Measurements from ENCODE around the gene HS3ST3B1.

HS3ST3B1 gene

DNA sequence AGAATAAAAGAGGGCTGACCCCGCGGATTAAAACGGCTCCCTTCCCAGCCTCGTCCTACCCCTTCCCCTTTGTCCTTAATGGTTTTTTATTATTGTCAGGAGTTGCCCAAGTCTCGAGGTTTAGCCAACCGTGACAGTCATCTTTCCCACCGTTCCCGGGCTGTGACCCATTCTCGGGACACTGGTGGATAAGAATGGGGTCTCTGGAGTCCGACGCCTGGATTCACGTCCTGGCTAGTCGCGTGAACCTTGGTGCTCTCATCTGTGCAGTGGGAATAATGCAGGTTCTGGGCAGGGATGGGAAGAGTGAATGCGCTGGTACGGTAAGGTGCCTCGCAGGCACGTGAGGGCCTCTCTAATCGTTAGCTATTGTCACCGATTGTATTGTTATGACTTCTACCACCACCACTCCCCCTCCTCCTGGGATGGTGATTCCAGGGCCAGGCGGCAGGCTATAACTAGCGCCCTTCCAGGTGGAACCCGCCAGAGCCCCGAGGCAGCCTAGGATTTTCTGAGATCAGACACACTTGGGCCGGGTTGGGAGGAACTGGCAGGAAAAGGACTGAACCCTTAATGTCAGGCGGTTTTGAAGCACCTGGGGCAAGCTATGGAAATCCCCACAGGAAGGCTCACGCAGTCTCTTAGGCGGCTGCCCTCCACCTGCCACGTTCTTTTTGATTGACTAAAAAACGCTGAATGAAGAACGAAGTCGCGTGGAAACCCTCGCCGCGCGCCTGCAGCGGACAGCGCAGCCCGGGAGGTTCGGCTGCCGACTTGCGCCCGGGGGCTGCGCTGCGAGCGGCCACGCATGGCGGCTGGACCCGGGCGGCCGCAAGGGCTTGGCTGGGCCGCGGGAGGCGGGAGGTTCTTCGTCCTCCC, 2.7 kb downstream of the HS3ST3B1 start:
- DNase-seq (ENCODE audit: low spot score), result no peak

DNA sequence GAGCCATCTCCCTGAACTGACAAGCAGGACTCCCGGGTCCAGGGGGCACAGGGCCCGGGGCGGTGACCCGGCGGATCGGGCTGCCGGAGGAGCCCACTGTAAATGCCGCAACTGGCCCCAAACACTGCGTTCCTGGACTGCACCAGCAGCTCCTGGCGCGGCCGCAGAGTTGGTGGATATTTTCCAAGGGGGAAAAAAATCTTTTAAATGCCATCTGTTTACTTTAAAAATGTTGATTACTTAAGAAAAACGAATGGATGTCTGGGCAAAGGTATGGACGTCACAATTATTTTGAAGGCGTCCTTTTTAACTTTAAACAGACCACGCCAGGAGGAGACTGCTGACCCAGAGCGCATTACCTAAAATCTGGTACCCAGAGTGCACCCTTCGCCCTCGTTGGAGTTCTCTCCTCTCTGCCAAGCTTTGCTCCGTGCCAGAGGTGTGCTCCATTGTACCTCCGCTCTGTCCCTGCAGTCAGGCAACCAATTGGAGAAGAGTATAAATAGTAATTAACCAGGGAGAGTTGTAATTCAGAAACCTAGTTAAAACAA, 3.4 kb downstream of the HS3ST3B1 start:
- no peak for DNase-seq (ENCODE audit: low spot score)

DNA sequence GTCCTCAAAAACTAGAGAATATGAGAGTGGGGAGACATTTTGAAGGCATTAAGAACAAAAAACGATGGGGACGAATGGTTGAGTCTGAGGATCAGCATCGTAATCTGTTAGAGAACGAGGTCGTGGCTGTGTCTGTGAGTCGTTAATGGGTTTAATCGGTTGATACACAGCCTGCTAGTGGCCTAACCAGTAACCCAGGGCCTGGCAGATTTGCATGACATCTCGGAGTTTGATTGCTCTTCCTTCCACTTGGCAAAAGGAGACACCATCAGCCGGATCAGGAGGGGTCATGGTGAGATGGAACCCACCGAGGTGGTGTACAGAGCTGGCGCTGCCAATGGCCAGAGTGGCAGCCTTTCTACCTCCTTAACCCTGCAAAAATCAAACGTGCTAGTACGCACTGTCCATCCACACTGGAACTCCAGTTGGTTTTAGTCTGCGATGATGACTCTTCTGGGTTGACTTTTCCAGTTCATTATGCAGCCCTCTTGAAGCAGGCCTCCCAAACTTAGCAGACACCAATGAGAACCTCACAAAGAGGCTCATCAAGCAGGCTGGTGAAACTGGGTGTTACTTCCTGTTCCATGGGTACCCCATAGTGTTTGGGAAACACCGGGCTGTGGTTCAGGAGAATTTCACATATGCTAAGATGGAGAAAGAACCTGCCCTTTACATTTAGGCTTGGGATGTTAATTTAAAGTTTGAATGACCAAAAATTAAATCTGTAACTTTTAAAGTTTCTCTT, 4.1 kb downstream of the HS3ST3B1 start:
- DNase-seq (ENCODE audit: low spot score), result no peak

DNA sequence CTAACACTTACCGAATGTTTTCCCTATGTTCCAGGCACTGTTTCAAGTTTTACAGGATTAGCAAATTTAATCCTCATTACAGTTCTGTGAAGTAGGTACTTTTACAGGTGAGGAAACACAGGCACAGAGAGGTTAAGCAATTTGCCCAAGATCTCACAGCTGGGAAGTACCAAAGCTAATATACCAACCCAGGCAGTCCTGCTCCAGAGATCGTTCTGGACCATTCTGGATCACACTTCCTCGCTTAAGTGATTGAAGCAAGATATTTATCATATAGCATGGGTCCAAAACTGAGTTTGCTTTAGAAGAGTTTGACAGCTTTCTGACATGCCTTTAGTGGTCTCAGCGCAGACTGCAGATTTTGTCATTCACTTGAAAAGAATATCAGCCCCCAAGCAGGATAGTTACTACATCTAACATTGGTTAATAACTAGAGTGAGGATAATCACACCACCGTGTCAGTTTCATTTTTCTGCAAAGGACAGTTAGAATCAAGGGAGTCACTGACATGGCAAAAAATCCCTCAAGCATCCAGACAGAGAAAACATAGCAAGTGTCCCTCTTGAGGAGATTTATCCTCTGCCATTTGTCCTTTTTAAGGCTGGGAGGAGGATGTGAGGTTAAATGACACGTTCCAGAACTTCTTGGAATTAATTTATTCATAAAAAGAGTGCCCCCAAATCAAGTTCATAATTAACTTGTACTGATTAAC, 5.1 kb downstream of the HS3ST3B1 start:
- no peak for DNase-seq (ENCODE audit: low spot score)

DNA sequence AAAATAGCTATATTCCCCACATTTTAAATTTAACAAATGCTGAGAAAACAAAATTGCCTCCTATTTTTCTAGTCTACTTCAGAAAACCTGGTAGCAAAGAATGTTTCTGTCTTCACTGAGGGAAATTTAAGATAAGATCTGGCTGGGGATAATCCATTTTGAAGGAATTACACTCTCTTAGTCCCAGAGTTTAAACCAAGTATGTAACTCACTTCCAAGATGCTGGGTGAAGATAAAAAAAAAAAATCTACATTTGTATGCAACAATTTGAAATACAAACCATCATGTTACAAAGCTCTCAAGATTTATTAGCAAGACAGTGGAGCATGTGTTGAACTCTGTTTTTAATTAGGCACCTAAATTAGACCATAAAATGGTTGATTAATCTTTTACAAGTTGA, 5.7 kb downstream of the HS3ST3B1 start:
- DNase-seq (ENCODE audit: low spot score), result no peak

DNA sequence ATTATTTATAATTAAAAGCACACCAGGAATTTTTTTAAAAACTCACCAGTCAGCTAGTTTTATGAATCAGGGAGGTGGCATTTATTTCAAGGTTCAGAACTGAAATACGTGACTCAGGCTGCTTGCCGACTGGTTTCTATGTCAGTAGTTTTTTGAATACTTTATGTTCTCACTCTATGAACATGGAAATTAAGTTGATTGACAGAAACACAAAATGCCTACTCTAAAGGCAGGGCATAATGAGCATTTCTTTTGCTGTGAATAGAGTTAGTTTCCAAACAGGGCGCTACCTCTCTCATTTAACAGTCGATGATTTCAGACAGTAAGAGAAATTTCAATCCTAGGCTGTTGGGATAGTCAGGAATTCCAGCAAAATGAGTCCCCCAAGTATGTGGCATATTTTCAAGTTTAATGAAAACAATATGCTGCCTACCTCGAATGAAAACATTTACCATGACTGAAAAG, 6.7 kb downstream of the HS3ST3B1 start:
- DNase-seq (ENCODE audit: low spot score), result no peak

DNA sequence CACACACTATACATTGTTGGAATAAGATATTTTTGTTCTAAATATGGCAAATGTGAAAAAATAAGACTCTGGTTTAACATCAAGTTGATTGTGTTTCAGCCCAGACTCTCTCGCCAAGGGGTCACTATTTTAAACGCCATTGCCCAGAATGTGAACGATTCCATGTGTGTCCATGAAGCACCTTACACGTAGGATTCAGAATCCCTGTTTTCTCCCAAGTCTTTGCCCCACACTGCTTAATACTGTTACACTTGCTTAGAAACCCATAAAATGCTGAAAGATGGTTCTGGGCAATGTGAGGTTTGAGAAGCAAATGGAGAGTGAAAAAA, 7.7 kb downstream of the HS3ST3B1 start:
- DNase-seq (ENCODE audit: low spot score), result no peak

DNA sequence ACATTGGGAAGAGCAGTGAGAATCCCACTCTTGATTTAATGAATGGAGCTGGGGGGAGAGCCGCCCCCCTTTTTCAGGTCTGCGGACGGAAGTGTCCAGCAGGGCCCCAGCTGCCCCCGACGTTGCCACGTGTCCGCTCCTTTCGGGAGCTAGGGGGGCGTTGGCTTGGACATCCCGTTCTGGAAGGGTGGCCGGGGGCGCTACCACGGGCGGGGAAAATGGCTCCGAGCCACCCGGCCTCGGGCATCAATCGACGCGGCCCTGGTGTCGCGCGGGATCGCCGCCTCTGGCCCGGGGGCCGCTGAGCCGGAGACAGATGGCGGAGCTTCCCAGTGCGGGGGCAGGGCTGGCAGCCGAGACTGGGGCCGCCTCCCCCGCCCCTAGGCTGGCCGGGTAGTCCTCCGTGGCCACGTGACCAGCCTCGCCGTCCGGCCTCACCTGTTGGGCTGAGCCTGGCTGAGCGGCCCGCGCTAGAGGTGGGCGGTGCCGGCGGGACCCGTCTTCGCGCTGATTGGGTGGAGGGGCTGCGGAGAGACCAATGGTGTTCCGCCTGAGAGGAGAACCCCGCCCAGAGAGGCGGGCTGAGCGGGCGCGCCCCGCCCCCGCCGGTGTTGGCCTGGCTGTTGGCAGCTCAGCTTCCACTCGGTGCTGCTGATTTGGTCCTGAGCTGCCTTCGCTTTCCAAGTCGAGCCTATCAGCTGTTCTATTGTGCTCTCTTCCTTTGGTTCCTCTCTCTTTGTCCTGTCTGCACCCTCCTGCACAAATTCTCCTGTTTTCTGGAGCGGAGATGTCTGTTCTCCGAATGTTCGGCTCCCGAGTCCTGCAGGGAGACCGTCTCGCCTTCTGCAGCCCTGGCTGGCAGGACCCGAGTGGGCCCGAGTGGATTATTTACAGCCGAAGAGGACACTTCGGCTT, 8.3 kb downstream of the HS3ST3B1 start:
- no peak for DNase-seq (ENCODE audit: low spot score)

DNA sequence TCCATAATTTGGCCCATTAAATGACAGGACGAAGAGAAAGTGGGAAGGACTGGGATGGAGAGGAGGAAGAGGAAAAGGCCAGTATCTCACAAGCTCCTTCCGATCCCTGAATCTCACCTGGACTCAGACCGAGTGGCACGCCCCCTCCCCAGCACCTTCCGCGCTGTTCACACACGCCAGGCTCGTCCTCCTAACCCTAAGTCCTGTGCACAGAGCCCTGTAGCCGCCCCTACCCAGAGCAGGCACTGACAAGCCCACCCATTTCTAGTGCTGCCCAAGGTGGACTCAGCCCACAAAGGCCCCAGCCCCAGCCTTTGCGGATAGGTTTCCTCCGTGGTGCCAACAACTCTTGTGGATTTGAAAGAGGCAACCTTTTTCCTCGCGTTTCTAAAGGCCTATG, 9.2 kb downstream of the HS3ST3B1 start:
- DNase-seq (ENCODE audit: low spot score), result no peak

DNA sequence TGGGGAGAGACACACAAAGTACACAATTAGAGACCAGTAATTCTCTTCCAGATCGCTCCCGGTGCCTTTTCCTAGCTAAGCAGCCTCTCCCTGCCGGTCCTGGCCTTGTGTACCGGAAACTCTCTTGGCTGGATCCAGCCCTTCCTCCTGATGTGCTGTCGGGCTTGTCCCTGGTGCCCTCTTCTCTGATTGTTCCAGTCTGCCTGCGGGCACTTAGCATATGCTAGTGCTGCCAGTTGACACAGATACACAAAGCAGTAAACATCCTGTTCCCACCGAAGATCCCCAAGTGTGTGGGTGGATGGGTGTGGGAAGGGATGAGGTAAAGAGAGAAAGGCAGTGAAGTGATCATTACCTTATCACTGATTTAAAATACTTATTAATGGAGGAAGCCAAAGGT, 9.7 kb downstream of the HS3ST3B1 start:
- DNase-seq (ENCODE audit: low spot score), result no peak

DNA sequence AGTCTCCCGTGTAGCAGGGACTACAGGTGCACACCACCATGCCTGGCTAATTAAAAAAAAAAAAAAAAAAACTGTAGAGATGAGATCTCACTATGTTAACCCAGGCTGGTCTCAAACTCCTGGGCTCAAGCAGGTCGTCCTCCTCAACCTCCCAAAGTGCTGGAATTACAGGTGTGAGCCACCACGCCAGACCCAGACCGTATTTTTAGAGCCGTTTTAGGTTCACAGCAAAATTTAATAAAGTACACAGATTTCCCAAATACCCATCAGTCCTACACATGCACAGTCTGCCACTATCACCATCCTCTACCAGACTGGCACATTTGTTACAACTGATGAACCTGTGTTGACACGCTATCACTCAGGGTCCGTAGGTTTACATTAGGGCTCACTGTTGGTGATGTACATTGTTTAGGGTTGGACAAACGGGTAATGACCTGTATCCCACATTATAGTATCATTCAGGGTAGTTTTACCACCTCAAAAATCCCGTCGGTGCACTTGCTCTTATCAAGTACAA, 10.4 kb downstream of the HS3ST3B1 start:
- no peak for DNase-seq (ENCODE audit: low spot score)

DNA sequence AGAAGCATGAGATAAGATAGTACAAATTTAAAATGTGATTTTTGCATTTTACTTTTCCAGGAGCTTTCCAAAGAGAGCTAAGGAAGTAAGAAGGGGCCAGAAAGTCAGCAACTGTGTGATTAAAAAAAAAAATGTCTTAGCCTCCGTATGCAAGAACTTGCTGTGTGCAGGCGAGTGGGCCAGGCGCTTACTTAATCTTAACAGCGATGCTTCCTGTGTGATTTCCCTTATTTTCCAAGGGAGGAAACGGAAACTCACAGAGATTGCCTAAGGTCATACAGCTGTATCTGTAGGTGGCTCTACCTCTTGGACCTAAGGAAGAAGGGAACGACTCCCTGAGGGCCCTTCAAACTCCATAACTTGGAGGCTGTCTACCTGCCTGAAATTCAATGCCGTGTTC, 11.1 kb downstream of the HS3ST3B1 start:
- no peak for DNase-seq (ENCODE audit: low spot score)

DNA sequence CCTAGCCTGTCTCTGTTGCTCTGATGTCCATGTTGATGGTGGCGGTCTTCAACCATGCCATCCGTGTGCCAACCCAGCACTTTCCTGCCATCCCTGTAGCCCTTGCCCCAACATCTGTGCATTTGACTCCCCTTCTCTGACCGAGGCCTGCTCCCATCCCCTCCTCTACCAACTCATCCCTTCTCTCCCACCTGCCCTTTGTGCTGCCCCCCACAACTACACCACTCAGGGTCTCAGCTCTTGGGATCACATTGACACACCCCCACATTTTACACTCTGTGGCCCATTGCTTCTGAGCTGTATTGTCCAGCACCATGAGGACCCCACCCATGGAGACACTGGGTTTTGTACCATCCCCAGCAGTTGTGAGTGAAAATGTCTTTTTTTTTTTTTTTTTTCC, 11.6 kb downstream of the HS3ST3B1 start:
- DNase-seq (ENCODE audit: low spot score), result no peak

DNA sequence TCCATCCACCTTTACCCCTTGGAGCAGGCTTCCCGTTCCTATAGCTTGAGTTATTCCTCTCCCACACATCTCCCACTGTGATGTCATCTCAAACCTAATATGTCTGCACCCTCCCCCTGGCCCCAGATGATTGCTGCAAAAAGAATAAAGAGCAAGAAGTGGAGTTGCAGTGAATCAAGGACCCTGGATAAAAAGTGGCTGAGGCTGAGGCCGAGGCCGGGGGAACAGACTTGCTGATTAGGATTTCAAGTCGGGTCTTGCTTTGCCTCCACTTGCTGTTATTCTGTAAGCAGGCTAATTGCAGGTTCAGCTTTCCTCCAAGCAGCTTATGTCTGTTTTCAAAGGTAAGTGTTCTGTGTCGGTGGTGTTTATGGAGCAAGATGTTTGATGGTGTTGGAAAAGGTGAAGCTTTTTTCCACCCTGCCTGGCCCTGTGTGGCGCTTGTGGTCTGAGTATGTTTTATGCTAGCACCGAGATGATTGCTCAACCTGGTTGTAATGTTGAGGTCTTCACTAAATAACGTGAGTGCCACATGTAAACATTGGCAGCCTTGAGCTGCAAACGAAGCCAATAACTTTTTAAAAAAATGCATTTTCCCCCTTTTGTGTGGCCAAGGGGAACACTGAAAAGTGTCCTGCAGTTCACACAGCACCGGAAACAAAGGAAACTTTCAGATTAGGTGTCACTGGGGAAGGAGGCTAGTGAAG, 15.4 kb downstream of the HS3ST3B1 start:
- DNase-seq (ENCODE audit: low spot score), result no peak

DNA sequence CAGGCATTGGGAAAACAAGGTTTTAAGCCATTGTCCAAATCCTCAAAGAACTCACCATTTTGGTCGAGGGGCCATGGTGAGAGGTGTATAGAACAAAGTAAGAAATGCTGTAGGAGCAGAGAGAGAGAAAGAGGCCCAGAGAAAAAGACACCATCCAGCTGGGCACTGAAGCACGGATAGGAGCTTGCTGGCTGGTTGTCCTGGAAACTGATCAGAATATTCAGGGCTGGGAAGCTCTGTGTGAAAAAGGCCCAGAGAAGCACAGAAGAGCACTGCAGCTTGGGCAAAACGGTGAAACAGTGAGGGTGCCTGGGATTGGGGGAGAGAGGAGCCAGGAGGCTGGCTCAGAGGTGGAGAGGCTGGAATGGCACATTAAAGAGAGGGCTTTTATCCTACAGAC, 16.5 kb downstream of the HS3ST3B1 start:
- DNase-seq (ENCODE audit: low spot score), result no peak

DNA sequence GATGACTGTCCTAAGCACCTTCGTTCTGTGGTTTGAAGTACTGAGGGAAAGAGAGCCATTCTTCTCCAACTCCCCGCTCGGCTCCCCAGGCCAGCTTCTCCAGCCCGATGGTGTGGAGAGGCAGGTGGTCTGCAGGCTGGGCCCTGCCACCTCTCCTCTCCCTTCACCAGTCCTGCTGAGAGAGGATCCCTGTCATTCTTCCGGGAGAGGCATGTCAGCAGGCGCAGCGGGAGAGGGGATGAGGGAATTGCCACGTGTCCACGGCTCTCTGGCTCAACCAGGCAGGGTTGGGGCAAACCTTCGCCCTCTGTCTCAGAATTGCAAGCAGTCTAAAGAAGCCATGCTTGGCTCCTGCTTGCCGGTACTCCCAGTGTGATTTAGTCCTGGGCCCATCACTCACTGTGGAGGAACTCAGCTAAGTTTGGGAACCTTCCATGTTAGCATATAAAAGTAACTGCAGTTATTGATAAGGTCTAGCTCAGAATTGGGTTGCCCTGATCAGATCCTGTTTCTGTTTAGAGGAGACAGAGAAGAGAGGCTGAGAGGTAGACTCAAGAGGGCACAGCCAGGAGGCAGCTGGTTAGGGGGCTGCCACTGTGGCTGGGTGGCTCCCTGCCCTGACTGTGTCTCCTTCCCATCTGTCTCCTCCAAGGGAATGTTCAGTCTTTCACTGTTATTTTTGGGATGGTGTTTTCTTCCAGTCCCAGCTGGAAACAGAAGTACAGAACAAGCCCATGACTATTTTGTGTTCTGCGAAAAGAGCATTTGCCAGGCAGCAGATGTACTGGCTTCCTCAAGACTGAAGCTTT, 17.4 kb downstream of the HS3ST3B1 start:
- no peak for DNase-seq (ENCODE audit: low spot score)

DNA sequence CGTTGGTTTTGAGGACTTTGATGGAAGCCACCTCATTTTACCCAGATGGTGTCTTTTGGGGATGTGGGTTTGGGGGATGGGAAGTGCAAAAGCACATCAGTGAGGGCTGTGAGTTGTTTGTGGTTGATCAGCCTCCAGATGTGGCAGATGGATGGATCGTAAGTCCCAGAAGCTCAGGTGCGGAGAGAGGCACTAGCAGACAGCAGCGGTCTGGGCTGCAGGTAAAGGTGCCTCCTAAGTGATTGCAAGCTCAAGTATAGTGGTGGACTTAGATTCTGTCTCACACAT, 18.0 kb downstream of the HS3ST3B1 start:
- no peak for DNase-seq (ENCODE audit: low spot score)

DNA sequence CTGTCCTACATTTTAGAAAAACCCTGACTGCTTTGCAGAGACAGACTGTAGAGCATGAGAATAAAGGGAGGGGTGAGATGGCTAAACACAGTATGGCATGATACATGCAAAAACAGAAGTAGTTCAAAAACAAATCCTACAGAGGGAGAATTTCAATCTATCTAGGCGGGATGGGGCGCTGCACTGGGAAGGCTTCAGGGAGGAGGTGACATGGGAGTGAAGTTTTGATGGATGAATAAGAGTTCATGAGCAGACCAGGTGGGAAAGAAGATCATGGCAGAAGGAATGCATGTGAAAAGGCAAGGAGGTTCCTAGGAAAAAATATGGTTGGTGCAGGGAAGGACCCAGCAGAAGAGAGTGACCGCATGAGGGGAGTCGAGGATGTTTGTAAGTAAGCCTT, 19.2 kb downstream of the HS3ST3B1 start:
- no peak for DNase-seq (ENCODE audit: low spot score)

DNA sequence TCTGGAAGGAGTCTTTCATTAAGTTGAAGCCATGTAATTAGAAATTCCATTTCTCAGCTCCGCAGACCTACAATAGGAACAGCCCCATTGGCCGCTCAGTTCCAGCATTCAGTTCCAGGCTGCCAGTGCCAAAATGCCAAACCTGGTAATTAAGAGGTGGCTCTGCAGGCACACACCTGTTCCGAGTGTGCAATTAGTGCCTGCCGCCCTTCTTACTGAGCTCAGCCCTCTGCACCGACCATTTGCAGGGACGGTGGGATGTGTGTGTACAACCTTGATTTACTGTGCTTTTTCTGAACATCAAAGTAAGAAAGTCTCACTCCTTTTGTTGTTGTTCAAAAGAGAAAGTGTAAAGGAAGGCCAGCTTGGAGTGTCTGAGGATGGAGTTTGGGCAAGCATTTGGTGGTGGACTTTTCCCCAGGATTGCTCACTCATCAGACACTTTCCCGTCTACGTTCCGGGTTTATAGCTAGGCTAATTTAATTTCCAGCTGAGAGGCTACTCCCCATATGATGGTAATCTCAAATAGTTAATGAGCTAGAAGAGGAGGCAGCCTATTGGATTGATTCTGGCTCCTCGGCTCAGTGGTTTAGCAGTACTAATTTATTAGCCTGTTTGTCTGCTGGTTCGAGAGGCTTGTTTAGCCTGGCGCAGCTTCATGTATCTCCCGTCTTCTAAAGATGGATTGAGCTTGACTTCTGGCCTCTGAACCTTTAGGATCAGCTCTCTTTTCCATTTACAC, 20.0 kb downstream of the HS3ST3B1 start:
- no peak for DNase-seq (ENCODE audit: low spot score)

All from LoVo (cell line).